HUES64 (cell line): ENCODE measurements around the gene ACAA2.

Source experiments
- H3K27ac ChIP-seq: 2 replicates; pipeline ENCODE4 v1.7.0; 2013; ENCODE audit warnings: low read depth, low read length, inconsistent platforms
- H3K27me3 ChIP-seq: 2 replicates; pipeline ENCODE4 v1.6.1; 2013; ENCODE audit warnings: mild to moderate bottlenecking, low read length; ENCODE audit not compliant: insufficient read depth
- H3K36me3 ChIP-seq: 2 replicates; pipeline ENCODE4 v1.6.1; 2013; ENCODE audit warnings: mild to moderate bottlenecking, low read length; ENCODE audit not compliant: insufficient read depth
- H3K4me1 ChIP-seq: 2 replicates; pipeline ENCODE4 v1.6.1; 2013; ENCODE audit warnings: mild to moderate bottlenecking, low read length, moderate library complexity; ENCODE audit not compliant: insufficient read depth
- H3K4me3 ChIP-seq: 2 replicates; pipeline ENCODE4 v1.5.1; 2013; ENCODE audit warnings: mild to moderate bottlenecking, low read length, moderate library complexity
- H3K9ac ChIP-seq: 2 replicates; pipeline ENCODE4 v1.6.1; 2013; ENCODE audit warnings: mild to moderate bottlenecking, low read depth, low read length
- H3K9me3 ChIP-seq: 2 replicates; pipeline ENCODE4 v1.6.1; 2013; ENCODE audit warnings: low read depth, low read length; ENCODE audit not compliant: insufficient read depth
- WGBS: fragments of 150-250, 120-280 bp; methylation state at CpG from one replicate; pipeline ENCODE4 v1.1.7; 2013; ENCODE audit warnings: missing lambda C conversion rate; 5-methylcytosine and 5-hydroxymethylcytosine counted together

Gene ACAA2

GRCh38 chr18:49751427-49752094, 61.8 kb downstream of the ACAA2 start:
- WGBS, result 78% methylated on average over 8 of the region's 8 CpGs
- no peak overlapping the region for H3K27ac ChIP-seq
- no peak overlapping the region for H3K9ac ChIP-seq
- no peaks in the 10 kb centered on the region for H3K9me3 ChIP-seq
- H3K4me3 ChIP-seq, result no peak overlapping the region
- peaks cover 14% of the 10 kb centered on the region for H3K4me1 ChIP-seq
- no peaks in the 10 kb centered on the region for H3K27me3 ChIP-seq
- no peaks in the 10 kb centered on the region for H3K36me3 ChIP-seq

- no peaks in the 10 kb centered on the region for H3K27me3 ChIP-seq
- WGBS, result 93% methylated on average over 8 of the region's 8 CpGs
- H3K9ac ChIP-seq, result no peak overlapping the region
- no peaks in the 10 kb centered on the region for H3K36me3 ChIP-seq
- H3K9me3 ChIP-seq, result no peaks in the 10 kb centered on the region
- H3K4me1 ChIP-seq, result peaks cover 17% of the 10 kb centered on the region
- H3K4me3 ChIP-seq, result no peak overlapping the region
- H3K27ac ChIP-seq, result no peak overlapping the region
These were observed 63.8 kb downstream of the ACAA2 start for GRCh38 chr18:49749563-49749962.

GRCh38 chr18:49747876-49748275, 65.5 kb downstream of the ACAA2 start:
- Histone ChIP-seq H3K4me1 (peaks cover 17% of the 10 kb centered on the region), H3K4me3 (no peak overlapping the region), H3K36me3 (no peaks in the 10 kb centered on the region), H3K27ac (no peak overlapping the region), H3K9ac (no peak overlapping the region), H3K27me3 (no peaks in the 10 kb centered on the region), H3K9me3 (no peaks in the 10 kb centered on the region)
- WGBS, result 67% methylated on average over 5 of the region's 5 CpGs

- H3K9ac ChIP-seq, result no peak overlapping the region
- H3K4me3 ChIP-seq, result no peak overlapping the region
- H3K27me3 ChIP-seq, result no peaks in the 10 kb centered on the region
- no peak overlapping the region for H3K27ac ChIP-seq
- H3K36me3 ChIP-seq, result no peaks in the 10 kb centered on the region
- H3K4me1 ChIP-seq, result peaks cover 9% of the 10 kb centered on the region
- H3K9me3 ChIP-seq, result no peaks in the 10 kb centered on the region
- WGBS, result 94% methylated on average over 11 of the region's 11 CpGs
These were observed 68.0 kb downstream of the ACAA2 start for GRCh38 chr18:49745045-49746014.

GRCh38 chr18:49744376-49745008, 68.8 kb downstream of the ACAA2 start:
- no peak overlapping the region for H3K4me3 ChIP-seq
- WGBS, result 91% methylated on average over 7 of the region's 8 CpGs
- no peaks in the 10 kb centered on the region for H3K36me3 ChIP-seq
- H3K4me1 ChIP-seq, result peaks cover 9% of the 10 kb centered on the region
- H3K27me3 ChIP-seq, result no peaks in the 10 kb centered on the region
- H3K9ac ChIP-seq, result no peak overlapping the region
- no peak overlapping the region for H3K27ac ChIP-seq
- no peaks in the 10 kb centered on the region for H3K9me3 ChIP-seq

GRCh38 chr18:49743117-49743567, 70.2 kb downstream of the ACAA2 start:
- Histone ChIP-seq H3K27me3 (no peaks in the 10 kb centered on the region), H3K27ac (no peak overlapping the region), H3K4me3 (no peak overlapping the region), H3K4me1 (peaks cover 7% of the 10 kb centered on the region), H3K36me3 (no peaks in the 10 kb centered on the region), H3K9ac (no peak overlapping the region), H3K9me3 (no peaks in the 10 kb centered on the region)
- 93% methylated on average over 5 of the region's 5 CpGs for WGBS

GRCh38 chr18:49742316-49743116, 70.8 kb downstream of the ACAA2 start:
- Histone ChIP-seq H3K4me1 (peaks cover 4% of the 10 kb centered on the region; the same call in 1 of the 2 replicates), H3K4me3 (no peak overlapping the region), H3K27ac (no peak overlapping the region), H3K27me3 (no peaks in the 10 kb centered on the region), H3K9me3 (no peaks in the 10 kb centered on the region), H3K36me3 (no peaks in the 10 kb centered on the region), H3K9ac (no peak overlapping the region)
- 88% methylated on average over 4 of the region's 4 CpGs for WGBS

- H3K4me3 ChIP-seq, result no peak overlapping the region
- no peaks in the 10 kb centered on the region for H3K4me1 ChIP-seq
- no peaks in the 10 kb centered on the region for H3K27me3 ChIP-seq
- no peaks in the 10 kb centered on the region for H3K36me3 ChIP-seq
- H3K9ac ChIP-seq, result no peak overlapping the region
- no peak overlapping the region for H3K27ac ChIP-seq
- no peaks in the 10 kb centered on the region for H3K9me3 ChIP-seq
- 87% methylated on average over 4 of the region's 4 CpGs for WGBS
These were observed 74.1 kb downstream of the ACAA2 start for GRCh38 chr18:49739275-49739674.

GRCh38 chr18:49738721-49739120, 74.6 kb downstream of the ACAA2 start:
- H3K36me3 ChIP-seq, result no peaks in the 10 kb centered on the region
- no peaks in the 10 kb centered on the region for H3K4me1 ChIP-seq
- H3K9ac ChIP-seq, result no peak overlapping the region
- WGBS, result no CpG with 5 or more reads among the region's 4 CpGs
- H3K9me3 ChIP-seq, result no peaks in the 10 kb centered on the region
- no peak overlapping the region for H3K27ac ChIP-seq
- H3K4me3 ChIP-seq, result no peak overlapping the region
- no peaks in the 10 kb centered on the region for H3K27me3 ChIP-seq

- WGBS, result 97% methylated on average over 4 of the region's 4 CpGs
- Histone ChIP-seq H3K27ac (no peak overlapping the region), H3K4me1 (peaks cover 7% of the 10 kb centered on the region; the same call in 1 of the 2 replicates)
These were observed 78.5 kb downstream of the ACAA2 start for GRCh38 chr18:49734836-49735235.

More at GRCh38 chr18:49734836-49735235, 78.5 kb downstream of the ACAA2 start:
- Histone ChIP-seq H3K9me3 (no peaks in the 10 kb centered on the region), H3K4me3 (no peak overlapping the region), H3K27me3 (no peaks in the 10 kb centered on the region), H3K9ac (no peak overlapping the region), H3K36me3 (no peaks in the 10 kb centered on the region)
